Vagina (tissue), 2 donors: ENCODE measurements around the gene CLIC6.

Source experiments
- POLR2A ChIP-seq, 2 donors: fragments of 450-650 bp; IDR thresholded peaks; one replicate each; pipeline ENCODE4 v1.6.1; 2017; ENCODE audit warnings: antibody characterized with exemption in 2 of 2, mild to moderate bottlenecking in 2 of 2, moderate library complexity in 2 of 2
- TF ChIP-seq, protein P1 (sequence below), 3 experiments: fragments of 450-650 bp in 2 of 3; fragments of 200-600 bp in 1 of 3; sonication (generic) in 1 of 3; IDR thresholded peaks; one replicate each; pipeline ENCODE4 v1.5.1; 2017 to 2019; ENCODE audit warnings: antibody characterized with exemption in 3 of 3, mild to moderate bottlenecking in 2 of 3, moderate library complexity in 2 of 3

DNA sequence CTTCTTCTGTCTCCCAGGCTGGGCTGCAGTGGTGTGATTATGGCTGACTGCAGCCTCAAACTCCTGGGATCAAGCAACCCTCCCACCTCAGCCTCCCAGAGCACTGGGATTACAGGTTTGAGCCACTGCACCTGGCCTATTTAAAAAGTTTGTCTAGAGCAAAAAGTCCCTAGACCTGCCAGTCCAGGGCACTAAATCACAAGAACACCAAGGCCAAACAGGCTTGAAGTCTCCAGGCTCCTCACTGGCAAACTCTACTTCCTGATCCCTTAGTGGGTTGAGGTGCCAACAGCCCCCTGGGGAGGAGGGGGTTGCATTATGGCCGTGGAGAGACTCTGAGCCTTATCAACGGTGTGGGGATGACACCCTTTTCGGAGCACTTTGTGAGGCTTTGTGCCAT is 76.0 kb downstream of the CLIC6 start:
- TF ChIP-seq, protein P1, sequence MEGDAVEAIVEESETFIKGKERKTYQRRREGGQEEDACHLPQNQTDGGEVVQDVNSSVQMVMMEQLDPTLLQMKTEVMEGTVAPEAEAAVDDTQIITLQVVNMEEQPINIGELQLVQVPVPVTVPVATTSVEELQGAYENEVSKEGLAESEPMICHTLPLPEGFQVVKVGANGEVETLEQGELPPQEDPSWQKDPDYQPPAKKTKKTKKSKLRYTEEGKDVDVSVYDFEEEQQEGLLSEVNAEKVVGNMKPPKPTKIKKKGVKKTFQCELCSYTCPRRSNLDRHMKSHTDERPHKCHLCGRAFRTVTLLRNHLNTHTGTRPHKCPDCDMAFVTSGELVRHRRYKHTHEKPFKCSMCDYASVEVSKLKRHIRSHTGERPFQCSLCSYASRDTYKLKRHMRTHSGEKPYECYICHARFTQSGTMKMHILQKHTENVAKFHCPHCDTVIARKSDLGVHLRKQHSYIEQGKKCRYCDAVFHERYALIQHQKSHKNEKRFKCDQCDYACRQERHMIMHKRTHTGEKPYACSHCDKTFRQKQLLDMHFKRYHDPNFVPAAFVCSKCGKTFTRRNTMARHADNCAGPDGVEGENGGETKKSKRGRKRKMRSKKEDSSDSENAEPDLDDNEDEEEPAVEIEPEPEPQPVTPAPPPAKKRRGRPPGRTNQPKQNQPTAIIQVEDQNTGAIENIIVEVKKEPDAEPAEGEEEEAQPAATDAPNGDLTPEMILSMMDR (IDR thresholded peaks at IDR 0.05), result no peak
- no peak for TF ChIP-seq POLR2A (IDR thresholded peaks at IDR 0.05)
